Endothelial cell of umbilical vein (primary cell): ENCODE data around the gene METTL9. TPM values are rescaled to one million over a fixed set of nuclear protein-coding genes. Genes with fewer than 3 reads are reported as not detected.

ENCODE experiments used
- BruUV-seq: library from RNA; stranded (reverse); fragments of 400-500 nt; replicated peaks from 2 replicates; lab custom pipeline; 2021; lab: Mats Ljungman, UMichigan
- CTCF ChIA-PET: fragments of 300-600, 350-600 bp; sonication (Branson Sonifier 250); formaldehyde crosslinking; loops from one replicate; lab custom pipeline; 2021; ENCODE audit warnings: antibody characterized with exemption, inconsistent platforms; lab: Charles Lee
- POLR2A ChIA-PET: fragments of 300-600, 350-600 bp; sonication (Branson Sonifier 250); formaldehyde crosslinking; loops from one replicate; lab custom pipeline; 2021; ENCODE audit warnings: antibody characterized with exemption, inconsistent platforms; lab: Charles Lee
- DNase-seq: peaks from one replicate; pipeline ENCODE4 v3.0.0-alpha.2; 2011; ENCODE audit warnings: low read depth, low spot score
- FAIRE-seq: peaks from 2 replicates; lab custom pipeline; 2011; peaks lifted over from hg19 to GRCh38; lab: Jason Lieb, UNC
- H2AFZ ChIP-seq: 2 replicates; pipeline ENCODE4 v1.6.0; 2012; ENCODE audit warnings: low read depth, low read length, control low read depth, inconsistent platforms
- H3K27ac ChIP-seq: 2 replicates; pipeline ENCODE4 v1.5.1; 2011; ENCODE audit warnings: low read depth, mild to moderate bottlenecking, control low read depth, low read length, moderate library complexity; ENCODE audit not compliant: insufficient read depth
- H3K27me3 ChIP-seq, 2 experiments: 2 replicates each; pipeline versions ENCODE4 v1.6.0 to v1.6.1; 2011; ENCODE audit warnings: low read length in 2 of 2, mixed read lengths in 1 of 2; ENCODE audit not compliant: control insufficient read depth in 2 of 2, insufficient read depth in 2 of 2
- H3K36me3 ChIP-seq, 2 experiments: 2 replicates in 1 of 2; 3 replicates in 1 of 2; pipeline ENCODE4 v1.5.1; 2011; ENCODE audit warnings: low read length in 2 of 2, mild to moderate bottlenecking in 1 of 2, moderate library complexity in 1 of 2; ENCODE audit not compliant: control insufficient read depth in 2 of 2, insufficient read depth in 2 of 2; ENCODE audit errors: extremely low read depth in 1 of 2
- H3K4me1 ChIP-seq: 3 replicates; pipeline ENCODE4 v1.5.1; 2011; ENCODE audit warnings: mild to moderate bottlenecking, low read length; ENCODE audit not compliant: control insufficient read depth, insufficient read depth; ENCODE audit errors: extremely low read depth
- H3K4me2 ChIP-seq: 2 replicates; pipeline ENCODE4 v1.6.1; 2011; ENCODE audit warnings: low read length, control low read depth, mixed read lengths; ENCODE audit not compliant: insufficient read depth
- H3K4me3 ChIP-seq, 3 experiments: fragments of 200-600 bp in 1 of 3; sonication (generic), shearing (Covaris generic) in 1 of 3; replicated peaks in 1 of 3; 2 replicates each; pipeline ENCODE4 v1.5.1; 2011 to 2016; ENCODE audit warnings: control low read depth in 3 of 3, low read length in 3 of 3, mild to moderate bottlenecking in 2 of 3, inconsistent platforms in 1 of 3, low read depth in 1 of 3, moderate library complexity in 1 of 3; ENCODE audit not compliant: insufficient read depth in 1 of 3
- H3K79me2 ChIP-seq: 2 replicates; pipeline ENCODE4 v1.6.0; 2012; ENCODE audit warnings: low read length, inconsistent platforms; ENCODE audit not compliant: control insufficient read depth, insufficient read depth
- H3K9ac ChIP-seq: replicated peaks from 2 replicates; pipeline ENCODE3; 2011; ENCODE audit warnings: low read length, control low read depth; ENCODE audit not compliant: insufficient read depth; ENCODE audit errors: extremely low read depth
- H3K9me1 ChIP-seq: replicated peaks from 3 replicates; pipeline ENCODE4 v1.6.0; 2011; ENCODE audit warnings: mild to moderate bottlenecking, low read length; ENCODE audit not compliant: control insufficient read depth, insufficient read depth; ENCODE audit errors: extremely low read depth
- H3K9me3 ChIP-seq: replicated peaks from 2 replicates; pipeline ENCODE4 v1.5.1; 2012; ENCODE audit warnings: low read length, inconsistent platforms; ENCODE audit not compliant: control insufficient read depth, insufficient read depth
- H4K20me1 ChIP-seq: replicated peaks from 2 replicates; pipeline ENCODE3; 2011; ENCODE audit warnings: mild to moderate bottlenecking, low read length; ENCODE audit not compliant: control insufficient read depth, insufficient read depth; ENCODE audit errors: extremely low read depth
- CTCF ChIP-seq, 2 donors: IDR thresholded peaks; 1 replicate in 1 of 2; 2 replicates in 1 of 2; pipeline ENCODE4 v1.5.1; 2011; ENCODE audit warnings: low read length in 2 of 2, mild to moderate bottlenecking in 2 of 2, moderate library complexity in 2 of 2, control low read depth in 1 of 2, inconsistent platforms in 1 of 2, low read depth in 1 of 2; ENCODE audit not compliant: insufficient read depth in 1 of 2; ENCODE audit errors: extremely low read depth in 1 of 2
- EZH2 ChIP-seq: IDR thresholded peaks from 2 replicates; pipeline ENCODE4 v1.6.1; 2012; ENCODE audit warnings: borderline replicate concordance, low read depth, mild to moderate bottlenecking, moderate library complexity, low read length, inconsistent platforms; ENCODE audit not compliant: severe bottlenecking
- FOS ChIP-seq: IDR thresholded peaks from 2 replicates; pipeline ENCODE4 v1.6.1; 2011; ENCODE audit warnings: mild to moderate bottlenecking, low read length, moderate library complexity, borderline replicate concordance; ENCODE audit not compliant: insufficient read depth
- GATA2 ChIP-seq: IDR thresholded peaks from 2 replicates; pipeline ENCODE4 v1.7.0; 2011; ENCODE audit warnings: low read depth, mild to moderate bottlenecking, moderate library complexity, mixed read lengths, low read length; ENCODE audit not compliant: insufficient read length, insufficient read depth
- JUN ChIP-seq: IDR thresholded peaks from 2 replicates; pipeline ENCODE4 v1.6.1; 2011; ENCODE audit warnings: borderline replicate concordance, low read depth; ENCODE audit not compliant: insufficient read length, insufficient read depth
- MAX ChIP-seq: IDR thresholded peaks from 2 replicates; pipeline ENCODE4 v1.6.1; 2011; ENCODE audit not compliant: insufficient read depth, insufficient read length
- MYC ChIP-seq: IDR thresholded peaks from one replicate; pipeline ENCODE4 v1.6.1; 2011; ENCODE audit warnings: mild to moderate bottlenecking, low read depth, low read length
- POLR2A ChIP-seq: IDR thresholded peaks from 2 replicates; pipeline ENCODE4 v1.6.1; 2012; ENCODE audit warnings: low read depth, mild to moderate bottlenecking, control low read depth, low read length
- POLR2AphosphoS5 ChIP-seq: IDR thresholded peaks from 2 replicates; pipeline ENCODE4 v1.6.1; 2012; ENCODE audit warnings: low read depth, mild to moderate bottlenecking, control low read depth, low read length, moderate library complexity; ENCODE audit not compliant: insufficient read depth
- dilution Hi-C: fragments of 300-500 bp; cut with MboI; formaldehyde crosslinking; loops from one replicate; pipeline ENCODE4 v1.15.0; 2019; ENCODE audit warnings: low sequenced_read_pairs; ENCODE audit not compliant: extremely low pct_ligation_motif_present
- intact Hi-C: fragments of 100-400 bp; cut with micrococcal nuclease; formaldehyde crosslinking; loops from one replicate; pipeline ENCODE4 v1.10.0; 2022
- polyA plus RNA-seq, 4 experiments: library from polyadenylated mRNA; depleted of rRNA in 3 of 4; stranded (reverse) in 3 of 4; unstranded in 1 of 4; fragments of >200 nt; gene quantifications; 2 replicates each; pipeline versions ENCODE4 v1.2.1 to v1.2.3, GENCODE V29; 2011 to 2012; ENCODE audit warnings: missing spikeins in 1 of 4
- total RNA-seq: library from RNA; stranded (reverse); gene quantifications from 2 replicates; pipeline ENCODE4 v1.2.3, GENCODE V29; 2021

The METTL9 gene
- total and polyA plus RNA-seq, 2 donors (not counting 3 experiments of a cell fraction or from before 2014, with no cell fraction given): 53.8 to 121 TPM

- no peaks in the 10 kb centered on the region for H3K9me1 ChIP-seq
- peaks cover 5 to 17% of the 10 kb centered on the region in 2 experiments for H3K27me3 ChIP-seq
- no peaks in the 10 kb centered on the region for H4K20me1 ChIP-seq
- TF ChIP-seq CTCF (IDR thresholded peaks at IDR 0.05; ENCODE audit: extremely low read depth in 1 of 2, insufficient read depth in 1 of 2, low read depth in 1 of 2, low read length in 2 of 2) (no peak), MYC (no peak), POLR2A (no peak), JUN (no peak), FOS (no peak), EZH2 (no peak), POLR2AphosphoS5 (no peak), MAX (no peak), GATA2 (no peak)
- H3K9ac ChIP-seq: no peak overlapping the region
- intact Hi-C loops: no loop called here
- no peaks in the 10 kb centered on the region for H3K4me1 ChIP-seq
- H3K27ac ChIP-seq: no peak overlapping the region
- dilution Hi-C loops: no loop called here
- no peak overlapping the region for H2AFZ ChIP-seq
- no peak for FAIRE-seq
- no peaks in the 10 kb centered on the region for H3K79me2 ChIP-seq
- H3K4me3 ChIP-seq: no peak overlapping the region
- no peaks in the 10 kb centered on the region for H3K36me3 ChIP-seq
- no peaks in the 10 kb centered on the region for H3K9me3 ChIP-seq
- ChIA-PET CTCF (interaction anchor here (2.2 to 4.2 kb wide), 2 partner anchors 8 to 18 kb away, joined by 4 to 29 read pairs; no protein-coding TSS in a partner anchor), POLR2A (no interaction called here)
- H3K4me2 ChIP-seq: no peak overlapping the region
- no peak for DNase-seq
- no TSS peak for BruUV-seq
Measured at GRCh38 chr16:21664801-21665492, 65.6 kb downstream of the METTL9 start.
